HG02763 (cell line): Measurements from ENCODE around the gene MAP2K6.

ENCODE experiments used
- ATAC-seq: cut with Tn5 transposase; IDR thresholded peaks from one replicate; pipeline ENCODE4 v1.9.1; 2021; ENCODE audit warnings: mild to moderate bottlenecking, moderate library complexity; ENCODE audit not compliant: unreplicated experiment

MAP2K6 gene

GRCh38 chr17:69425978-69426377, 11.5 kb downstream of the MAP2K6 start:
- no peak for ATAC-seq

DNA sequence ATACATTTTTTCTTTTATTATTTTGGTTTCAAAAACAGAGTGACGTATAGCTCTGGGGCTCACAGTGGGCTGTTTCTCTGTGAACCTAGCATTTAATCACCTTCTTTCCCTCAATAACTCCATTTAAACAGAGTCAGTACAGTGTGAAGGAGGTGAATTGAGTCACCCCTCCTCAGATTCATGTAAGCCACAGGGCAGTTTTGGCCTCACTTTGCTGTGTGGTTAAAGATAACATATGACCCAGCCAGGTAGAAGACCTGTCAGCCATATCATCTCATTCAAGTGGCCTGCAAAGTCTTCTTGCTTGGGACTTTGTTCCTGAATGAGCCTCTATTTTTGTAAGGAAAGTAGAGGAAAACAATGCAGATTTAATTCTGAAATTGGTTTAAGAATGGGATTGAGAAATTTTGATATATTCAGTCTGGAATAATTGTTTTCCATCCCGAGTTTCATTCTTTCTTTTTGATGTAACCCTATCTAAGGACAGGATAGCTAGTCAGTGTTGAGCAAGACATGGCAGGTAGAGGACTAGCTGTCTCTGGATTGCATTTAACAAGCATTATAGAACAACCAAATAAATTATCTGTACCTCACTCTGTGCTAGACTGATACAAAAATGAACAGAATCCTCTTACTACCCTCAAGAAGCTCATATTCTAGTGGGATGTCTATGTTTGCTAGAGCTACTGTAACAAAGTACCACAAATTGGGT, 13.1 kb downstream of the MAP2K6 start:
- ATAC-seq, result no peak

DNA sequence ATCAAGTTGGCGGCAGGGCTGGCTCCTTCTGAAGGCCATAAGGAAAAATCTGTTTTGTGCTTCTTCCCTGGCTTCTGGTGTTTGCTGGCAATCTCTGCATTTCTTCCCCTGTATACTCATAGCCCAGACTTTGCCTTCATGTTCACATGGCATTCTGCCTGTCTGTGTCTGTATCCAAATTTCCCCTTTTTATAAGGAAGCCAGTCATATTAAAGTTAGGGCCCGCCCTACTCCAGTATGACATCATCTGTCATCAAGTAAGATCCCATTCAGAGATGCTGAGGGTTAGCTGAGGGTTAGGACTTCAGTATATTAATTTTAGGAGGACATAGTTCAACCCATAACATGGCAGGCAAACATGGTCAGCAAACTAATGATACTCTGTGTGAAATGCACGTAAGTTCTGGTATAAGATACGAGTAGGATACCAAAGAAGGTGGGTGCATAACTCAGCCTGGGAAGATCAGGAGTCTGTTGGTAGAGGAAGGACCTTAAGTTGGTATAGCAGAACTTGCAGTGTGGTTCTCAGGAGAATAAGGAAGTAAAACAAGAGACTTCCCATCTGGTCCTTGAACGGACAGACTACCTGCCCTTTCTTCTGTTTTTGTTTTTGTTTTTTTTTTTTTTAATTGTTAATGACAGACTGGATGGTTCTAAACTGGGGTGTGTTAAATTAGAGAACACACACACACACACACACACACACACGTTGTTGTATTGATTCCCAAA, 13.9 kb downstream of the MAP2K6 start:
- no peak for ATAC-seq

GRCh38 chr17:69430488-69430887, 16.0 kb downstream of the MAP2K6 start:
- no peak for ATAC-seq

DNA sequence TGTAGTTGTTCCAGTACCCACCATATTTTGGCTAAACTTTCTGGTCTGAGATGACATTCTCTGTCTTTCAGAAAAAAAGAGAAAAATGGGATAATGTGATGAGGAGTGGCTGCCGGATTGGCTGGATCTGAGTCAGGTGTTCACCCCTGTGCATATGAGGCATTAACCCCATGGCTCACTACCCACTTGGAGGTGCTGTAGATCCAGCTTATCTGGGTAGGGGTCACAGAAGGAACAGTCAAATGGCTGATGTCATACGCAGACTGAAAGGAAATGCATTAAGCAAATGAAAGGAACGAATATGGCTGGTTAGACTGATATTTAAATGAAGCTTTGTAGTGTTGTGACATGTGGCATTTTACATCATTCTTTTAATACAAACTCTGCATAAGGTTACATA, 17.3 kb downstream of the MAP2K6 start:
- no peak for ATAC-seq

- ATAC-seq, result no peak
These were observed 18.6 kb downstream of the MAP2K6 start for GRCh38 chr17:69433093-69433492.

DNA sequence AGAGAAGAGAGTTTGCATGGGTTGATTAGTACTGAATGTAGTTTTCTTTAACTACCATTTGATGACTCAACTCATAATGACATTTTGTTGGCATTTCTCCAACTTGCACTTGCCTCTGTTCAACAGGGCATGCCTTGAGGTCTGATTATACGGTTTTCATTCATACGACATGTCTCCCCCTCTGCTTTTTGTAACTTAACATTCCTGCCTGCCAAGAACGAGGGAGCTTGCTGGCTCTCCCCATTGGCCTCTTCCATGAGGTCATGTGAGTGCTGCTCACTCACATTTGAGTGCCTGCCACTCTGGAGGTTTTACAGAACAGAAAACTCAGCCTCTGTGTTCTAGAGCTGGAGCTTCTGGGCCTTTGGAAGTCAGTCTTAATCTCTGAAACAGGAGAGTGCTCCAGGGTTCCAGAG, 19.7 kb downstream of the MAP2K6 start:
- no peak for ATAC-seq

- ATAC-seq, result no peak
These were observed 21.6 kb downstream of the MAP2K6 start for GRCh38 chr17:69435971-69436696.

GRCh38 chr17:69437475-69437874, 23.0 kb downstream of the MAP2K6 start:
- ATAC-seq, result no peak

- ATAC-seq, result no peak
These were observed 24.3 kb downstream of the MAP2K6 start for GRCh38 chr17:69438776-69439175.

GRCh38 chr17:69441179-69441578, 26.7 kb downstream of the MAP2K6 start:
- no peak for ATAC-seq

- ATAC-seq, result no peak
These were observed 28.6 kb downstream of the MAP2K6 start for GRCh38 chr17:69443138-69443537.

DNA sequence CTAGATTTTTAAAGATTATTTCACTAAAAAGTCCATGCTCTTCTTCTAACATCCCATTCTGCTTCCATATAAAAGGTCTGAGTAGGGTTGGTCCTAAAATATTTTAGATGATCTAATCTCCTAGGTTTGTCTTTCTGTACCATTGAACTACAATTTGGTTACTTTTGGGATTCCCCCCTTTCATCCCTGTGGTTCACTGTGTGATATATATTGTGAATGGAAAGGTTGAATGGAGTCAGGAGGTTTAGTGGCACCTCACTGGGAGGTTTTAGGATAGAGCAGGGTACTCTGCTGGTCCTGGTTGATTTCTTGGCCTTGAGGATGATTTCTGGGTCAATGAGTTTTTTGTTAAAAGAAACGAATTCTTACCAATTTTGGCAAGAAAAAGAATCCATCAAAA, 29.5 kb downstream of the MAP2K6 start:
- ATAC-seq, result no peak

DNA sequence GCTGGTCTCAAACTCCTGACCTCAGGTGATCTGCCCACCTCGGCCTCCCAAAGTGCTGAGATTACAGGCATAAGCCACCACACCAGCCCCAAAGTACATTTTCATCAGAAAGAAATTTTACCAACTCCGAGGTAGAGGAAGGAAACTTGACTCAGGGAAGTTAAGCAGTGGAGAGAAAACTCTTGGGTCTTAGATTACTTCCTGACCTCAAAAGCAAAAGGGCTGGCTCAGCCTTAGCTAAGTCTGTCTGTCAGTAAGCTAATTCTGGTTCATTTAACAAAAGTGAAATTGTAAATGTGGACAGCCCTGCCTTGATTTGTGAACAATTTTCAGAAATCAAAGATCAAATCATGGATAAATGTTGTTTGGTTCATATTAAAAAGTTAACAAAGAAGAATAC, 30.6 kb downstream of the MAP2K6 start:
- ATAC-seq, result no peak

DNA sequence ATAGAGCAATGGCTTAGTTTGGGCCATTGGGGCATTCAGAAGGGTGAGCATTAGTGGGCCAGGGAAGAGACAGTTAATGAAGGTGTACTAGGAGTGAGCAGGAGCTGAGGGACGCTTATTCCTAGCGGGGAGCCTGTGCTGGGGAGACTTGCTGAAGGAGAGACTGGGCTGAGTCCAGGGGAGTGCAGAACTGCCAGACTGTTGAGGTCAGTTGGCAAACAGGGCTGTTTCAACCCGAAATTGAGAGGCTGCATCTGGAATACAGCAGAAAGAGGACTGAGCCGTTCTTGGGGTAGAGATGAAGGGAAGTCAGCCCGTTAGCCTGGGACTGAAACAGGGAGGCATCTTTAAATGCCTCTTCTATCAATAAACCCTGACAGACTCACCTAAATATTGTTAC, 33.2 kb downstream of the MAP2K6 start:
- no peak for ATAC-seq

DNA sequence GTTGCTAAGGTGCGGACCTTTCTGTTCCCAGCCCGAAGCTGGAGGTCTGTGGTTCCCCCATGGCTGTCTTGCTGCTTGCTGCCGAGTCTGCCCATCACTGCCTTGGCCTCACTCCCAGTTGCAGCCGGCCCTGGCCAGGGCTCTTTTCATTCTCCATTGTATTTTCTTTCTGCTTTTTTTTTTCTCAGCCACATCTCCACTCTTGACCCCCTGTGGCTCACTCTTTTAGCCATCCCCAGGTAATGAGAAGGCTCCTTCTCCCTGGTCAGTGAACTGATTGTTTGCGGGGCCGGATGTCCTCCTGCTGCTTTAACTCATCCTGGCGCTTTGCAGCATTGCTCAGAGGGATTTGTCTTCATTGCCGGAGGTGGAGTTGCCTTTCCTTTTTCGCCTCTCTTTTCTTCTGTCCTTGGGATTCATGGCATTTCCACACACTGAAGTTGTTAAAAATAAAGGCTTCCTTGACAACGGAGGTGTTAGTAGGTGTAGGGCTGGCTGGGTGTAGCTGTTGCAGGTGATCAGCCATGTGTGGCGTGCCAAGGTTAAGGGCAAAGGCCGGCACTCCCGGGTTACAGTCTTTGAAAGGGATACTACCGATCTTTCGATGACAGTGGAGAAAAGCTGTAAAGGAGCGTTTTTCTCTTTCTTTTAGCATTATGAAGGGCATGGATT, 34.1 kb downstream of the MAP2K6 start:
- no peak for ATAC-seq

DNA sequence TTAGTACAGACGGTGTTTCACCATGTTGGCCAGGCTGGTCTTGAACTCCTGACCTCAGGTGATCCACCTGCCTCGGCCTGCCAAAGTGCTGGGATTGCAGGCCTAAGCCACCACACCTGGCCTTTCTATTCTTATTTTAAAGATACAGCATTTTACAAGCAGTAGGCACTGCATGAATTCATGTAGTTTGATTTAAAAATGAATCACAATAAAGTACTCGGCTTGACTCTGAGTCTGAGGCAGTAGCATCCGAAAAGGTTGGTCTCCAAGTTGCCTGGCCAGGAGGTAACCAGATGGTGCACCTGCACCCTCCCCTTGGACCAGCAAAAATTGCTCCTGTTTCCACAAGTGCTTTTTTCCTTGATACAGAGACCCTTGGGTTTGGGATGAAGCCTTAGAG, 35.6 kb downstream of the MAP2K6 start:
- ATAC-seq, result no peak

GRCh38 chr17:69450918-69451317, 36.4 kb downstream of the MAP2K6 start:
- ATAC-seq, result no peak

- peak; percentile 83 for ATAC-seq
These were observed 37.2 kb downstream of the MAP2K6 start for GRCh38 chr17:69451416-69452394.

GRCh38 chr17:69452664-69453260, 38.3 kb downstream of the MAP2K6 start:
- ATAC-seq, result no peak
